ENCODE measurements around the gene TMEM255B. TPM values are rescaled to one million over a fixed set of nuclear protein-coding genes. Genes with fewer than 3 reads are reported as not detected.

Gene TMEM255B
- total RNA-seq, 1 donor from 2014 or later = 2.7 TPM

GRCh38 chr13:113834496-113835200 is 75.6 kb downstream of the TMEM255B start:
- DNase-seq = no peak

- no peak for DNase-seq
These were observed 76.6 kb downstream of the TMEM255B start for GRCh38 chr13:113835461-113836270.

GRCh38 chr13:113836768-113837559 is 77.9 kb downstream of the TMEM255B start:
- peak; percentile 59 for DNase-seq

DNA sequence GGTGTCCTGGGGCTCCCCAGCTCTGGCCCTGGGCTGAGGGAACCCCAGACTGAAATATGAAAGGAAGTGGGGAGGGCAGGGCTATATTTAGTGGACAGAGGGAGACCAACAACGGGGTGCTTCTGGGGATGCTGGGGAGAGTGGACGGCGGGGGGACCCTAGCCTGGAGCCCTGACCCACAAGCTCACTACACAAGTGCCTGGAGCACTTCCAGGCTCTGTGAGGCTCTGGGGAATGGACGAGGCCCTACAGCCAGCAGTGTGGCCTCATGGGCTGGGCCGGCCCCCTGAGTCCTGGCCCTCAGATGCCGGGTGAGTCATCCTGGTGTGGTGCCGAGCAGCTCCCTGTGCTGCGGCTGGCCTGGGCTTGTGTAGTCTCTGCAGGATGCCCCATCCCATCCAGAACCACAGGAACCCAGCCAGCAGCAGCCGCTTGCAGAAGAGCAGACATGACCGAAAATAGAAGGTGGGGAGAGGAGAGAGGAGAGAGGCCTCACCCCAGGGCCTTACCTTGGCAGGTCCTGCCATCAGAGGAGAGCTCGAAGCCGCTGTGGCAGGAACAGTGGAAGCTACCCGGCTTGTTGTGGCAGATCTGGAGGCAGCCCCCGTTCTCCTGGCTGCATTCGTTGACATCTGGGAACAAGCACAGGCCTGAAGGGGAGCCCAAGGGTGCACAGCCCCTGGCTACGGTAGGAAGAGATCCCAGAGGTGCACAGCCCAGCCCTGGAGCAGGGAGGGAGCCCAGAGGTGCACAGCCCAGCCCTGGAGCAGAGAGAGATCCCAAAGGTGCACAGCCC is 78.7 kb downstream of the TMEM255B start:
- DNase-seq = peak; percentile 76

DNA sequence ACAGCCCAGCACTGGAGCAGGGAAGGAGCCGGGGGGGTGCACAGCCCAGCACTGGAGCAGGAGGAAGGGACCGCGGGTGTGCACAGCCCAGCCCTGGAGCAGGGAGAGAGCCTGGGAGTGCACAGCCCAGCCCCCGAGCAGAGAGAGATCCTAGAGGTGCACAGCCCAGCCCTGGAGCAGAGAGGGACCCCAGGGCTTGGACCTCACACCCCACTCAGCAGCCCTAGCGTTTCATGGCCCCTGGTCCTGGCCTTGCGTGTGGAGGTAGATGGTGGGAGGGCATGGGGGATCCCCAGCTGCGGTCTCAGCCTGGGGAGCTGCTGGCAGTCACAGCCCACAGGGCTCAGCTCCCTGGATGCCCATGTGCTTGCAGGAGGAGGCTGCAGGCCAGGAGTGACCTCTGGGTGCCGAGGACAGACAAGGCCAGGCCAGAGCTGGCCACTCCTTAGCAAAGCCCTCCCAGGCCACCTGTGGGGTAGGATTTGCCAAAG is 79.7 kb downstream of the TMEM255B start:
- DNase-seq = no peak

DNA sequence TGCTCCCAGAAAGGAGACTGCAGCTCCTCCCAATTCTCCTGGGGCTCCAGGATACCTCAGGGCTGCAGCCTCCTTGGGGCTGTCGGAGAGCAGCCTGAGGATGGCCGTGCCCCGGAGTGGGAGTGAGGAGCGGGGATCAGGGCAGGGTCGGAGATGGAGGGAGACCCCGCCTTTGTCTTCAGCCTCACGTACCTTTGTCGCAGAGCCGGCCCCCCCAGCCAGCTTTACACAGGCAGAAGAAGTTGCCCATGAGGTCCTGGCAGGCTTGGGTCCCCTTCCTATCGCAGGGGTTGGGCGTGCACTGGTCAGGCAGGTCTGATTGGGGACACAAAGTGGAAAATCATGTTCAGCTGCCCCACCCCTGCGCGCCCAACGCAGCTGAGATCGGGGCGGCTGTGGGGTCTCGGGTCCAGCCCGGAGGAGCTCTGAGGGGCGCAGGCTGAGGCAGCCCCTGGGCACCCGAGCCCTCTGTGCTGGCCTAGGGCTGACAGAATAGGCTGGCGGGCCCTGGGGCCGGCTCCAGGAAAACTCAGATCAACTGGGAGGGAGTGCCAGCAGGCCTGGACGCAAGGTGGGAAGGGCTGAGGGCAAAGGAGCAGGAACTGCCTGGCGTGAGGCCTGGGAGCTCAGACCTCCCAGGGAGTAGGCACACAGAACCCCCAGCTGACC is 80.6 kb downstream of the TMEM255B start:
- DNase-seq = no peak

DNA sequence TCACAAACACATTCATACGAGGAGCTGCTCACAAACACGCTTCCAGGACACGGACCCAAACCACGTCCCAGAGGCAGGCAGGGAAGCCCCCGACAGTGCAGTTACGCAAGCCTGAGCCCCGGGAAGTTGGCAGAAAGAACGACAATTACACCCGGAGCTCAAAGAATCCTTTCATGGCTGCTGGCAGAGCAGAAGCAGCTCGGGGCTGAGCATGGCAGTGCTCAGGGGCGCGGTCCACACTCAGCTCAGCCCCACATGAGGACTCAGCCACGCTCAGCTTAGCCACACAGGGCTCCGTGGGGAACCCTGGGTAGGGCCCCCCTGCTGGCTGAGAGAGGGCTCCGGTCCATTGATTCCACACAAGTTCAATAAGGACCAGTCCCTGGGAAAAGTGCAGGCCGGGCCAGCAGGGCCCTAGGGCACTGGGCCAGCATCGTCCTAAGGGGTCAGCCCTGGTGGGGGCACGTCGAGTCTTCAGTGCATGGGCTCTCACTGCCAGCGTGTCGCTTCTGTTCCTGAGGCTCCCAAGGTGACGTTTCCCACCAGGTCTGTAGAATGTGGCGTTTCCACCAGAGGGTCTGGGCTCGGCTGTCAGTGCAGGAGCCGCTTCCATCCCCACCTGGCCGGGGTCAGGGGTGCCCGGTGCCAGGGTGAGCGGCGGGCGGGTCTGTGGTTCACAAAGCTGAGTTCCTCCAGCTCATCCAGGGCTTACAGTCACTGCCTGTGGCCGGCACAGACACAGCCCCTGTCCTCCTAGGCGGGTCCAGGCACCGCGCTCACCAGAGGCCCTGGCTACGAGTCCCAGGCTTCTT is 81.7 kb downstream of the TMEM255B start:
- peak; percentile 65 for DNase-seq

- no peak for DNase-seq
These were observed 82.3 kb downstream of the TMEM255B start for GRCh38 chr13:113841353-113841650.

- DNase-seq = no peak
These were observed 83.5 kb downstream of the TMEM255B start for GRCh38 chr13:113842336-113843062.

DNA sequence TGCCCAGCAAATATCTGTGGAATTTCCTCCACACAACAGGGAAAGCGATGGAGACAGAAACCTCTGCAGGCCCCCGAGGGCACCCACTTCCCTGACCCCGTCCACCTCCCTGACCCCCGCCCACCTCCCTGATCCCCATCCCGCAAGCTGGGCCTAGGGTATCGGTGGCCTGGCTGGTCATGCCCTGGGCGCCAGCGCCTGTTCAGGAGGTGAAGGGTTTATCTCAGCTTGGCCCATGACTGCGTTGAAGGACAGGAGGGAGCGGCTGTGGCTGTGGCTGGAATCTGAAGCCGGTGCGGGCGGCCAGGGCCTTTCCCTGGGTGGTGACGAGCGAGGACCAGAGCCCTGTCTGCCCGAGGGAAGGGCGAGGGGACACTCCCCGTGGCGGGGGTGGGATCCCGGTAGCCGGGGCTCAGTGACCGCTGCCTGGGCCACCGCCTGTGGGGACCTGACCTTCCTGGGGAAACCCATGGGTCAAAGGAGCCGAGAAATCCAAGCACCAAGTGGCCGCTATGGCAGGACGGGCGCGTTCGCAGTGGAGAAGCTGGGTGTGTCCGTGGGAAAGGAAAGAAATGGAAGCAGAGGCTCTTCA is 84.1 kb downstream of the TMEM255B start:
- no peak for DNase-seq

DNA sequence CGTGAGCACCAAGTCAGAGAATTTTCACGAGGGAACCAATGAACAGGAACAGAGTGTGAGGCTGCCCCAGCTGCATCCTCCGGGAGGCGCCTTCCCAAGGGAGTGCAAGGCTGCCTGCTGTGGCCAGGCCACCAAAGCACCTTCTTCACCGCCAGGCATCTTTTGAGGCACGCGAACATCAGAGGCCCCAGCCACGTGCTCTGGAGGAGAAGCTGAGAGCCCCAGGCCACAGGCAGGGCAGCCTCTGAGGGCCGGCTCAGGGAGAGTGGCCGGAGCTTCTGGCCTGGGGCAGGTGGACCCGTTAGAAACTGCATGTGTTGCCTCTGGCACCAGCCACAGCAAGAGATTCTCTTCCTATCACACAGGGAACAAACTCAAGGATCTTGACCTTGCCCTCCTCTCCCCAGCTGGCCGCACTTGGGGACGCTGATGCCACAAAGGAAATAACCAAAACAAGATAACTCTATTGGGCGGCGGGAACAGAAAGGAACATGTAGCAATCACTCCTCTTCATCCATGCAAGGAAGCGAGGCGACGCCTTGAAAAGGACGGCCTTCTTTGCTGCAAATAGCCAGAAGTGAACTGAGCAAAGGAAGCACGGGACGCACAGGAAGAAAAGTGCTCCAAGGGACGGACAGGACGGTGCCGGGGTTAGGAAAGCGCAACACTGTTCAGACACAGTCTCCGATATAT is 85.0 kb downstream of the TMEM255B start:
- no peak for DNase-seq

DNA sequence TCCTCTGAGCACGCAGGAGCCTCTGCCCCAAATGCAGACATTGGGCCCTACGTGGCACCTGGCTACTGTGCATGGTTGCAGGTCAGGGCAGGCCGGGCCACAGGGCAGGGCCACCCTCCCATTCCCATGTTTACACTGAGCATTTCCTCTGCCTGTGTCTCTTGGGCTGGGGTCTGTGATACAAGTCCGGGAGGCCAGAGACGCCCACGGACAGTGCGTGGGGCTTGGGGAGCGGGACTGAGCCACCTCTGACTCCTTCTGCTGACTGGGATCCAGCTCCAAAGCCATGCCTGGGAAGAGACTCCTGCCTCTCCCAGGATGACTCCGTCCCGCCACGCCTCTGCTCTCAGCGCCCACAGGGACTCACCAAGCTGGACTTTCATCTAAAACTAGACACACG is 86.0 kb downstream of the TMEM255B start:
- no peak for DNase-seq

- no peak for DNase-seq
These were observed 87.0 kb downstream of the TMEM255B start for GRCh38 chr13:113845723-113846635.

- no peak for DNase-seq
These were observed 87.8 kb downstream of the TMEM255B start for GRCh38 chr13:113846636-113847318.

DNA sequence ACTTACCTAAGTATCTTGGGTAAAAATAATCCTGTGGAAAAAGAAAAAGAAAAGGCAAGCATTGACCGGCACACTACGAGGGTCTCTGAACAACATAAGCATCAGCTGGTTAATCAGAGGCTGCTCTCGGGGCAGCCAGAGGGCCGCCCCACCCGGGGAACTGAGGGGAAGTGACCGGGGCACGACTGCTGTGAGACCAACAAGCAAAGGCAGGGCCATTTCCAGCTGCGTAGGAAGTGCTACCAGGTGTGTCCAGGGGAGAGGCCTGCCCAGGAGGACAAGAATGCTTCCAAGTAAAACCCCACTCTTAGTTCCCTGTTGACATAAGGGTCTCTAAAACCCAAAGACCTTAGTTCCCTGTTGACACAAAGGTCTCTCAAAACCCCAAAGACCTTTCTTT is 89.0 kb downstream of the TMEM255B start:
- no peak for DNase-seq

DNA sequence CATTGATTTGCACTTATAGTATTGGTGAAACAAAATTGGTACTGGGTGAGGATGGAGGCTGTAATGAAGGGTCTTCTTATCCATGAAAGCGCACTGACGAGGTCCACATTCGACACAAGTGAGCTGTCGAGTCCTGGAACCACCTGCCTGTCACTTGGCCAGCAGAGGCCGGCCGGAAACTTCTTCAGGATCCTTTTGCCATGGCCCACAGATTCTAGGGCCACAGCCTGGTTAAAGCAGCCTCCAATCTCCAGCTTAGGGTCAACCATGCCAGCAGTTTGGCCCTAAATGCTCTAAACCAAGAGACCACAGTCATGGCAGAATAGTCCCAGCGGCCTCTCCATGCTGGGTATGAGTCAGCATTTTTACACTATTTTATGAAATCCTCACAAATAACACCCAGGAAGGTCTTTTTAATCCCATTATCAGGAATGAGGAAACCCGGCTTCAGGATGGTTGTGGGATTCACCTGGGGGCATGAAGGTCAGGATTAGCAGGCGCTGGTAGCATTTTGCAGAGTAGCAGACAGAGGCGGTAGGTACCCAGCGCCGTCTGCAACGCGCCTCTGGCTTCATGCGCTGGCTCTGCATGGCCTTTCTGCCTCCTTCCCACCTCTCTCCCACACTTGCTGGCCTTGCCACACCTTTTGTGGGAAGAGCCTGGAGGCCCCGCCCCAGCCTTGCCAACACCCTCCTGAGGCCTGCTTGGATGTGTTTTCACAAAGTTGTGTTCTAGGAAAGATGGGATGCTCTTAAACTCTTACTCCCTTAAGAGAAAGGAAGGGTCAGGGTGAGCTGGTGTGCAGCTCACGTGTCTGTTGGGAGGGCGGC is 89.6 kb downstream of the TMEM255B start:
- no peak for DNase-seq

Measured in tongue (tissue), 2 donors.